SK-N-SH (cell line): ENCODE measurements around the gene TAF6. TPM values are rescaled to one million over a fixed set of nuclear protein-coding genes. Genes with fewer than 3 reads are reported as not detected.
A peak's percentile ranks its signal among the peaks of the same experiment; 100 is the strongest.

Experiments
- CTCF ChIA-PET: fragments of 300-600, 350-600 bp; formaldehyde crosslinking; extraction: SDS; loops from one replicate; lab custom pipeline; 2021; lab: Yijun Ruan, JAX
- POLR2A ChIA-PET: fragments of 350-600 bp; sonication (Branson Sonifier 250); formaldehyde crosslinking; extraction: SDS; loops from one replicate; lab custom pipeline; 2020; ENCODE audit warnings: antibody characterized with exemption, inconsistent platforms; lab: Yijun Ruan, JAX
- DNase-seq: peaks from one replicate; pipeline ENCODE4 v3.0.0; 2012
- H2AFZ ChIP-seq: fragments of 200-600 bp; sonication (generic); 2 replicates; pipeline ENCODE4 v1.8.1; 2016; ENCODE audit warnings: antibody characterized with exemption, mild to moderate bottlenecking, low read depth
- H3F3A ChIP-seq: fragments of 200-600 bp; sonication (generic); replicated peaks from 2 replicates; pipeline ENCODE3; 2016; ENCODE audit warnings: antibody characterized with exemption, mild to moderate bottlenecking; ENCODE audit not compliant: insufficient read depth
- H3K27ac ChIP-seq, 2 experiments: fragments of 200-500 bp in 1 of 2; fragments of 200-600 bp in 1 of 2; sonication (Bioruptor generic) in 1 of 2; sonication (generic), shearing (Covaris generic) in 1 of 2; 2 replicates each; pipeline versions ENCODE4 v1.5.1 to v1.6.1; 2014 to 2016; ENCODE audit warnings: low read depth in 2 of 2, inconsistent platforms in 1 of 2, low read length in 1 of 2, mild to moderate bottlenecking in 1 of 2, mixed read lengths in 1 of 2
- H3K27me3 ChIP-seq: fragments of 200-600 bp; sonication (generic), shearing (Covaris generic); 2 replicates; pipeline ENCODE4 v1.6.1; 2016; ENCODE audit warnings: mixed run types; ENCODE audit not compliant: insufficient read depth
- H3K36me3 ChIP-seq, 2 experiments: fragments of 200-500 bp in 1 of 2; fragments of 200-600 bp in 1 of 2; sonication (Bioruptor generic) in 1 of 2; sonication (generic) in 1 of 2; replicated peaks in 1 of 2; 2 replicates each; pipeline versions ENCODE3 to v1.5.1; 2014 to 2016; ENCODE audit warnings: low read length in 1 of 2, mild to moderate bottlenecking in 1 of 2; ENCODE audit not compliant: insufficient read depth in 2 of 2, control insufficient read depth in 1 of 2
- H3K4me1 ChIP-seq, 2 experiments: fragments of 200-500 bp in 1 of 2; fragments of 200-600 bp in 1 of 2; sonication (Bioruptor generic) in 1 of 2; sonication (generic), shearing (Covaris generic) in 1 of 2; 2 replicates each; pipeline versions ENCODE4 v1.5.1 to v1.6.1; 2014 to 2016; ENCODE audit warnings: low read depth in 1 of 2, low read length in 1 of 2, mixed run types in 1 of 2; ENCODE audit not compliant: insufficient read depth in 2 of 2, control insufficient read depth in 1 of 2
- H3K4me2 ChIP-seq: fragments of 200-600 bp; sonication (generic), shearing (Covaris generic); 2 replicates; pipeline ENCODE4 v1.6.1; 2017; ENCODE audit warnings: mixed run types
- H3K4me3 ChIP-seq, 2 experiments: fragments of 200-500 bp in 1 of 2; fragments of 200-600 bp in 1 of 2; sonication (Bioruptor generic) in 1 of 2; sonication (generic), shearing (Covaris generic) in 1 of 2; 2 replicates each; pipeline versions ENCODE4 v1.5.1 to v1.8.1; 2014 to 2016; ENCODE audit warnings: low read depth in 2 of 2, inconsistent platforms in 1 of 2, low read length in 1 of 2, mild to moderate bottlenecking in 1 of 2, mixed read lengths in 1 of 2, moderate library complexity in 1 of 2
- H3K79me2 ChIP-seq: fragments of 200-600 bp; sonication (generic); 2 replicates; pipeline ENCODE4 v1.8.1; 2017; ENCODE audit warnings: mild to moderate bottlenecking; ENCODE audit not compliant: insufficient read depth
- H3K9ac ChIP-seq: fragments of 200-600 bp; sonication (generic); 2 replicates; pipeline ENCODE4 v1.6.1; 2017; ENCODE audit warnings: mixed run types
- H3K9me2 ChIP-seq: fragments of 200-600 bp; sonication (generic); 2 replicates; pipeline ENCODE4 v1.6.1; 2017; ENCODE audit warnings: mixed run types
- H3K9me3 ChIP-seq: fragments of 200-600 bp; sonication (generic); 2 replicates; pipeline ENCODE4 v1.6.1; 2017; ENCODE audit warnings: mixed run types, mild to moderate bottlenecking, moderate library complexity
- H4K20me1 ChIP-seq: fragments of 200-600 bp; sonication (generic); 2 replicates; pipeline ENCODE4 v1.6.1; 2017; ENCODE audit warnings: mild to moderate bottlenecking, mixed run types; ENCODE audit not compliant: insufficient read depth
- FOXJ3 ChIP-seq: sonication (generic); formaldehyde crosslinking; IDR thresholded peaks from 2 replicates; pipeline ENCODE4 v1.5.1; 2020; ENCODE audit warnings: mild to moderate bottlenecking, missing genetic modification reagents
- GATA2 ChIP-seq: sonication (generic); formaldehyde crosslinking; IDR thresholded peaks from 2 replicates; pipeline ENCODE4 v1.5.0; 2020; ENCODE audit warnings: mild to moderate bottlenecking, missing genetic modification reagents
- MXI1 ChIP-seq: IDR thresholded peaks from 2 replicates; pipeline ENCODE4 v1.6.1; 2012; ENCODE audit warnings: mild to moderate bottlenecking, low read depth, low read length, improper control_type of control experiment
- NRF1 ChIP-seq: IDR thresholded peaks from 2 replicates; pipeline ENCODE4 v1.6.1; 2012; ENCODE audit warnings: low read depth, mild to moderate bottlenecking, low read length
- POLR2AphosphoS5 ChIP-seq: IDR thresholded peaks from 2 replicates; pipeline ENCODE4 v1.6.1; 2012; ENCODE audit warnings: low read depth, low read length
- TAF1 ChIP-seq: IDR thresholded peaks from 2 replicates; pipeline ENCODE4 v1.6.1; 2012; ENCODE audit warnings: low read depth, mild to moderate bottlenecking, low read length, moderate library complexity, borderline replicate concordance
- WGBS: methylation state at CpG from one replicate; pipeline ENCODE4 v1.1.6; 2017; ENCODE audit warnings: low lambda C conversion rate; 5-methylcytosine and 5-hydroxymethylcytosine counted together
- polyA plus RNA-seq, 3 experiments: library from polyadenylated mRNA; depleted of rRNA; stranded (reverse); fragments of >200 nt; gene quantifications; 2 replicates each; pipeline ENCODE4 v1.2.3, GENCODE V29; 2012
- TF ChIP-seq, protein P1 (sequence below): IDR thresholded peaks from 2 replicates; pipeline ENCODE4 v1.6.1; 2012; ENCODE audit warnings: mild to moderate bottlenecking, low read depth, low read length, moderate library complexity
- TF ChIP-seq, protein P2 (sequence below): IDR thresholded peaks from 2 replicates; pipeline ENCODE4 v1.4.0; 2012; ENCODE audit warnings: low read depth, borderline replicate concordance
- TF ChIP-seq, protein P3 (sequence below): fragments of 200-600 bp; sonication (generic); IDR thresholded peaks from 2 replicates; pipeline ENCODE4 v1.6.1; 2017; ENCODE audit warnings: antibody characterized with exemption, mild to moderate bottlenecking, moderate library complexity
- TF ChIP-seq, protein P4 (sequence below): IDR thresholded peaks from 2 replicates; pipeline ENCODE4; 2012

Gene TAF6
- polyA plus RNA-seq, 1 of the 3 experiments (the other 2 are of a cell fraction): 70.5 TPM

DNA sequence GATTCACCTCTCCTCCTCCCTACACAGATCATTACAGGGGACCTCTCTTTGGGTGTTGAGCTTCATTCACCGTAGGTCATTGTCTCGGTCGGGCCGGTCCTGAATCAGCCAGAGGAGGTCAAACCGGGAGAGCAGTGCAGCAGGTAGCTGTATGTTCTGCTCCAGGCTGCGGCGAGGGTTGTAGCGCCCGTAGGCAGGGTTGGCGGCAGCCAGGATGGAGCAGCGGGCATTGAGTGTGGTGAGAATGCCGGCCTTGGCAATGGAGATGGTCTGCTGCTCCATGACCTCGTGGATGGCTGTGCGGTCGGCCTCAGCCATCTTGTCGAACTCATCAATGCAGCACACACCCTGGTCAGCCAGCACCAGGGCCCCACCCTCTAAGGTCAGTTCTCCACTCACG is 23.5 kb downstream of the TAF6 start:
- no peak for DNase-seq
- POLR2A ChIA-PET: interaction anchor here (1.0 kb wide), 1 partner anchor 9 kb away, joined by 3 read pairs; no protein-coding TSS in a partner anchor
- Histone ChIP-seq H3K4me1 (peaks cover 18 to 59% of the 10 kb centered on the region in 2 experiments; a peak in 3 of 4 replicates), H3K4me3 (no peak overlapping the region), H3F3A (peaks cover 64% of the 10 kb centered on the region), H3K9ac (no peak overlapping the region), H4K20me1 (peaks cover 3% of the 10 kb centered on the region; the same call in 1 of the 2 replicates), H2AFZ (no peak overlapping the region), H3K27me3 (no peaks in the 10 kb centered on the region), H3K79me2 (peaks cover 89% of the 10 kb centered on the region), H3K27ac (no peak overlapping the region; a peak in 1 of 4 replicates), H3K36me3 (peaks cover 86 to 89% of the 10 kb centered on the region in 2 experiments), H3K9me3 (no peaks in the 10 kb centered on the region), H3K9me2 (no peaks in the 10 kb centered on the region), H3K4me2 (no peak overlapping the region)
- no peak for TF ChIP-seq FOXJ3 (CRISPR knock-in tag)
- TF ChIP-seq GATA2: no peak
- TF ChIP-seq, protein P1, sequence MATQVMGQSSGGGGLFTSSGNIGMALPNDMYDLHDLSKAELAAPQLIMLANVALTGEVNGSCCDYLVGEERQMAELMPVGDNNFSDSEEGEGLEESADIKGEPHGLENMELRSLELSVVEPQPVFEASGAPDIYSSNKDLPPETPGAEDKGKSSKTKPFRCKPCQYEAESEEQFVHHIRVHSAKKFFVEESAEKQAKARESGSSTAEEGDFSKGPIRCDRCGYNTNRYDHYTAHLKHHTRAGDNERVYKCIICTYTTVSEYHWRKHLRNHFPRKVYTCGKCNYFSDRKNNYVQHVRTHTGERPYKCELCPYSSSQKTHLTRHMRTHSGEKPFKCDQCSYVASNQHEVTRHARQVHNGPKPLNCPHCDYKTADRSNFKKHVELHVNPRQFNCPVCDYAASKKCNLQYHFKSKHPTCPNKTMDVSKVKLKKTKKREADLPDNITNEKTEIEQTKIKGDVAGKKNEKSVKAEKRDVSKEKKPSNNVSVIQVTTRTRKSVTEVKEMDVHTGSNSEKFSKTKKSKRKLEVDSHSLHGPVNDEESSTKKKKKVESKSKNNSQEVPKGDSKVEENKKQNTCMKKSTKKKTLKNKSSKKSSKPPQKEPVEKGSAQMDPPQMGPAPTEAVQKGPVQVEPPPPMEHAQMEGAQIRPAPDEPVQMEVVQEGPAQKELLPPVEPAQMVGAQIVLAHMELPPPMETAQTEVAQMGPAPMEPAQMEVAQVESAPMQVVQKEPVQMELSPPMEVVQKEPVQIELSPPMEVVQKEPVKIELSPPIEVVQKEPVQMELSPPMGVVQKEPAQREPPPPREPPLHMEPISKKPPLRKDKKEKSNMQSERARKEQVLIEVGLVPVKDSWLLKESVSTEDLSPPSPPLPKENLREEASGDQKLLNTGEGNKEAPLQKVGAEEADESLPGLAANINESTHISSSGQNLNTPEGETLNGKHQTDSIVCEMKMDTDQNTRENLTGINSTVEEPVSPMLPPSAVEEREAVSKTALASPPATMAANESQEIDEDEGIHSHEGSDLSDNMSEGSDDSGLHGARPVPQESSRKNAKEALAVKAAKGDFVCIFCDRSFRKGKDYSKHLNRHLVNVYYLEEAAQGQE: no peak
- TF ChIP-seq, protein P2, sequence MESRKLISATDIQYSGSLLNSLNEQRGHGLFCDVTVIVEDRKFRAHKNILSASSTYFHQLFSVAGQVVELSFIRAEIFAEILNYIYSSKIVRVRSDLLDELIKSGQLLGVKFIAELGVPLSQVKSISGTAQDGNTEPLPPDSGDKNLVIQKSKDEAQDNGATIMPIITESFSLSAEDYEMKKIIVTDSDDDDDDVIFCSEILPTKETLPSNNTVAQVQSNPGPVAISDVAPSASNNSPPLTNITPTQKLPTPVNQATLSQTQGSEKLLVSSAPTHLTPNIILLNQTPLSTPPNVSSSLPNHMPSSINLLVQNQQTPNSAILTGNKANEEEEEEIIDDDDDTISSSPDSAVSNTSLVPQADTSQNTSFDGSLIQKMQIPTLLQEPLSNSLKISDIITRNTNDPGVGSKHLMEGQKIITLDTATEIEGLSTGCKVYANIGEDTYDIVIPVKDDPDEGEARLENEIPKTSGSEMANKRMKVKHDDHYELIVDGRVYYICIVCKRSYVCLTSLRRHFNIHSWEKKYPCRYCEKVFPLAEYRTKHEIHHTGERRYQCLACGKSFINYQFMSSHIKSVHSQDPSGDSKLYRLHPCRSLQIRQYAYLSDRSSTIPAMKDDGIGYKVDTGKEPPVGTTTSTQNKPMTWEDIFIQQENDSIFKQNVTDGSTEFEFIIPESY: no peak
- TF ChIP-seq, protein P3, sequence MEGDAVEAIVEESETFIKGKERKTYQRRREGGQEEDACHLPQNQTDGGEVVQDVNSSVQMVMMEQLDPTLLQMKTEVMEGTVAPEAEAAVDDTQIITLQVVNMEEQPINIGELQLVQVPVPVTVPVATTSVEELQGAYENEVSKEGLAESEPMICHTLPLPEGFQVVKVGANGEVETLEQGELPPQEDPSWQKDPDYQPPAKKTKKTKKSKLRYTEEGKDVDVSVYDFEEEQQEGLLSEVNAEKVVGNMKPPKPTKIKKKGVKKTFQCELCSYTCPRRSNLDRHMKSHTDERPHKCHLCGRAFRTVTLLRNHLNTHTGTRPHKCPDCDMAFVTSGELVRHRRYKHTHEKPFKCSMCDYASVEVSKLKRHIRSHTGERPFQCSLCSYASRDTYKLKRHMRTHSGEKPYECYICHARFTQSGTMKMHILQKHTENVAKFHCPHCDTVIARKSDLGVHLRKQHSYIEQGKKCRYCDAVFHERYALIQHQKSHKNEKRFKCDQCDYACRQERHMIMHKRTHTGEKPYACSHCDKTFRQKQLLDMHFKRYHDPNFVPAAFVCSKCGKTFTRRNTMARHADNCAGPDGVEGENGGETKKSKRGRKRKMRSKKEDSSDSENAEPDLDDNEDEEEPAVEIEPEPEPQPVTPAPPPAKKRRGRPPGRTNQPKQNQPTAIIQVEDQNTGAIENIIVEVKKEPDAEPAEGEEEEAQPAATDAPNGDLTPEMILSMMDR: no peak
- CTCF ChIA-PET: interaction anchor here (0.9 to 1.2 kb wide), 2 partner anchors 13 to 116 kb away, joined by 3 read pairs; no protein-coding TSS in a partner anchor
- 90% methylated on average over 17 of the region's 17 CpGs for WGBS

DNA sequence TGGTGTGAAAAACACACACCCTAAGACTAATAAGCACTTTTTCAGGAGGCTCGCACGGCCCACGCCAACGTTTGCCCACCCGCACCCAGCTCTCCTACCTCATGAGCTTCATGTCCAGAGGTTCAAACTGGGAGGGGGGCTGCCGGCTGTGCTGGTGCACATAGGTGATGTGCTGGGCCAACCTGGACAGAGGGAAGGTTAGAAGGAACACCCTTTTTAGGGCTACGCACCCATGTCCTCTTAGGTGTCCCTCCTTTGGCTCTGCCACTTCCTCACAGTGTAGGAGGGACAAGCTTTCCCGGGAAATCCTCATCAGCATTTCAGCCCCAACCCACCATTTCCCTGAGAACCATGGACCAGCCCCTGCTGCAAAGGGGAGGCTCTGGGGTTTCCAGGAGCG is 23.9 kb downstream of the TAF6 start:
- Histone ChIP-seq H3K4me2 (no peak overlapping the region), H3K9me3 (no peaks in the 10 kb centered on the region), H3K27me3 (no peaks in the 10 kb centered on the region), H4K20me1 (peaks cover 3% of the 10 kb centered on the region; the same call in 1 of the 2 replicates), H3F3A (peaks cover 68% of the 10 kb centered on the region), H3K36me3 (peaks cover 90 to 91% of the 10 kb centered on the region in 2 experiments), H3K4me1 (peaks cover 22 to 61% of the 10 kb centered on the region in 2 experiments; a peak in 3 of 4 replicates), H3K4me3 (no peak overlapping the region), H3K79me2 (peaks cover 89% of the 10 kb centered on the region), H3K9me2 (no peaks in the 10 kb centered on the region), H3K27ac (no peak overlapping the region; a peak in 1 of 4 replicates), H2AFZ (no peak overlapping the region), H3K9ac (no peak overlapping the region)
- no peak for DNase-seq
- ChIA-PET CTCF (interaction anchor here (0.9 to 1.2 kb wide), 3 partner anchors 13 to 116 kb away, joined by 3 to 6 read pairs (median 3); no protein-coding TSS in a partner anchor), POLR2A (interaction anchor here (1.0 kb wide), 1 partner anchor 9 kb away, joined by 3 read pairs; no protein-coding TSS in a partner anchor)
- WGBS: 79% methylated on average over 9 of the region's 9 CpGs
- TF ChIP-seq NRF1 (no peak), POLR2AphosphoS5 (peak; percentile 55; the same call in 1 of the 2 replicates), TAF1 (no peak), MXI1 (no peak)
- TF ChIP-seq, protein P4, sequence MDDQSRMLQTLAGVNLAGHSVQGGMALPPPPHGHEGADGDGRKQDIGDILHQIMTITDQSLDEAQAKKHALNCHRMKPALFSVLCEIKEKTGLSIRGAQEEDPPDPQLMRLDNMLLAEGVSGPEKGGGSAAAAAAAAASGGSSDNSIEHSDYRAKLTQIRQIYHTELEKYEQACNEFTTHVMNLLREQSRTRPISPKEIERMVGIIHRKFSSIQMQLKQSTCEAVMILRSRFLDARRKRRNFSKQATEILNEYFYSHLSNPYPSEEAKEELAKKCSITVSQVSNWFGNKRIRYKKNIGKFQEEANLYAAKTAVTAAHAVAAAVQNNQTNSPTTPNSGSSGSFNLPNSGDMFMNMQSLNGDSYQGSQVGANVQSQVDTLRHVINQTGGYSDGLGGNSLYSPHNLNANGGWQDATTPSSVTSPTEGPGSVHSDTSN: no peak
